M059J (cell line): ENCODE measurements around the gene C6orf52. TPM values are rescaled to one million over a fixed set of nuclear protein-coding genes. Genes with fewer than 3 reads are reported as not detected.
"Not testable (repeated sequence)": the region's sequence is repeated elsewhere in the genome, so short reads cannot be mapped to it uniquely, and the experiment has no call there.

Experiments used
- DNase-seq: peaks from one replicate; pipeline ENCODE4 v3.0.0-alpha.2; 2012; ENCODE audit warnings: low read depth
- total RNA-seq: library from RNA; depleted of rRNA; stranded (reverse); fragments of >200 nt; shearing (Covaris generic); gene quantifications from 2 replicates; pipeline ENCODE4 v1.2.3, GENCODE V29; 2014

The C6orf52 gene
- total RNA-seq, 1 experiment from 2014 or later = 0.32 TPM

GRCh38 chr6:10696655-10697054 is 2.2 kb upstream of the C6orf52 start:
- DNase-seq = no peak

DNA sequence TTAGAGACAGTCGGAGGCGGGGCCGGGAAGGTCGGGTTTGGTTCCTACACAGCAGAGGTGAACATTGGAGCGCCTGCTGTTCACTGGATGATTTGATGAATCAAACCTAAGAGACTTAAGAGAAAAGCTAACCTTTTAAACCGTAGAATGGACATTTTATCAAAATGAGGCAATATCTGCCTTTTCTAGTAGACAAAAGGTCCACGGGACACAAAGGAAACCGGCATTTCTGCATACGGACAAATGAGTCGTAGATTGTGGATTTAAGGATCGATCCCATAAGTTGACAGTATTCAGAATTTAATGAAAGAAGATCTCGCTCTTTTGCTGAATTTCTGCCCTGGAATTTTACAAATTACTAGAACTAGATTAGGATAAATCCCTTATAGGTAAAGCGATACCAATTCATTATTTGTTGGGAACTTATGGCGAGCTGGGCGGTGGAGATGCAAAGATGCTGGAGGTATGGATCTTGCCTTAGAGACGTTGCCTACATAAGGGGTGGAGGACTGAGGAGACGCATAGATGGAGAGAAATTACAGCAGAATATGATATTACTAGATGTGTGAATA is 756 bp upstream of the C6orf52 start:
- DNase-seq = peak; percentile 11

GRCh38 chr6:10692965-10693538 is 1.4 kb downstream of the C6orf52 start:
- no peak for DNase-seq

GRCh38 chr6:10690651-10691445 is 3.6 kb downstream of the C6orf52 start:
- no peak for DNase-seq

DNA sequence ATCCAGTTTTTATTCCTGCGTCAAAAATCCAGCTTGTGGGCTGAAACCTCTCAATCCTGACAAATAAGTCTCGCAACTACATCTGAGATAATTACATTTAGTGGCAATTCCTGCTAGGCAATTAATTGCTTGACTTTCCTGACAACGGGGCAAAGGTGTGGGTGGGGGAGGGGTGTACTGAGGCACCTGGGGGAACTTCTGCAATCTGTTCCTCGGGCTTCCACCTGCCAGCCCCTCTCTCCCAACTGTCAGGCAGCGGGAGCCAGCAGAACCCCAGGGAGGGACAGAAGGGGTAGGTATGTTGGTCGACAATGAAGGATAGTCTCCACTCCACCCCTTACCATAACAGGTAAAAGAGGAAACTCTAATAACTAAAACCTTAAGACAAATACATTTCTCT is 6.8 kb downstream of the C6orf52 start:
- no peak for DNase-seq

DNA sequence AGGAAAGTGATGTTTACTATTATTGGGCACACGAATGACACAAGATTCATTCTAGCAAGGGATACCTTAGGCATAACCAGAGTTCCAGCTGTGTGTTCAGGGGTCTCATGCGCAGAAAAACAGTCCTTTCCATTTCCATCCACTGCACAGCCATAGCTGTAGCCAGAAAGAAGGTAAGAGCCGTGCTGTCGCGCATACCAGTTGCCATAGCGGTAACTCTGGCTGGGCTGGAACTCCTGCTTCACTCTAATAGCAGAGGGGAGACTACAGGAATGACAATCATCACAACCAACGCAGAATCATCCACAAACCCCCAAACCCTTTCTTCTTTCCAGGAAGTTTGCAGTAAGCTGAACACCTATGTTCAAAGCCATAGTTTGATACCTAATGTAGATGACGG is 7.5 kb downstream of the C6orf52 start:
- DNase-seq = no peak

DNA sequence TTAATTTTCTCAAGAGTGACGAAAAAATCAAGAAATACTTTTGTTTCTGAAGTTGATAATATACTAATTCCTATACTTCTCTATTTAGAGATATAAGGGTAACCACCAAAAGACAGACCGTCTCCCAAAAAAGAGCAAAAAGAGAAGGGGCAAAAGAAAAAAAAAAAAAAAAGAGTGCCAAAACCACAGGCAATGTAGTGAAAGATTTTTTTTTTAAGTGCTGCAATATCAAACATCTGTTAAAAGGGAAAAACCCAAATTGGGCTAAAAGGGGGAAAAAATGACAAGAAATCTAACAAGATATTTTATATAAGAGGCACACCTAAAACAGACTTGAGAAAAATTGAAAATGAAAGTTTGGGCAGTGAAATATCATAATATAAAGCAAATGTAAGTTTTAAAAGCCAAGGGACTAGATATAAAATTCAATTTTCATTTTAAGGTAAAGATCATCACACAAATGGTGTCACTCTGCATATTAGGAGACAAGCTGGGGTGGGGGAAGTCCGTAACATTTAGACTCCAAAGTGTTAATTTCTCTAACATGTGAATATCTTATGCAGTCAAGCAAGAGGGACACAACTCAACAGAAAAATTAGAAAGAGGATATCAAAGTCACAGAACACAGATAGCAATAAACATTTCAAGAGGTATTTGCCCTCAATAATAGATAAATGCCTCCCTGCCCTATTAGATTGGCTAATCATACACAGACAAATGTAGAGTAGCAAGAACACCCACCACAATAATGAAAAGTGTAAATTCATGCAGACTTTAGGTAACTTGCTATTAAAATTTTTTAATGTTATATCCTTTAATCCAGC is 9.1 kb downstream of the C6orf52 start:
- DNase-seq = no peak

- DNase-seq = no peak
These were observed 9.8 kb downstream of the C6orf52 start for GRCh38 chr6:10684618-10685017.

- DNase-seq = no peak
These were observed 11.9 kb downstream of the C6orf52 start for GRCh38 chr6:10682355-10682988.

- DNase-seq = no peak
These were observed 12.6 kb downstream of the C6orf52 start for GRCh38 chr6:10681795-10682194.

GRCh38 chr6:10678456-10678855 is 16.0 kb downstream of the C6orf52 start:
- no peak for DNase-seq

- DNase-seq = no peak
These were observed 18.0 kb downstream of the C6orf52 start for GRCh38 chr6:10676403-10676802.

- no peak for DNase-seq
These were observed 26.1 kb downstream of the C6orf52 start for GRCh38 chr6:10668126-10668917.

DNA sequence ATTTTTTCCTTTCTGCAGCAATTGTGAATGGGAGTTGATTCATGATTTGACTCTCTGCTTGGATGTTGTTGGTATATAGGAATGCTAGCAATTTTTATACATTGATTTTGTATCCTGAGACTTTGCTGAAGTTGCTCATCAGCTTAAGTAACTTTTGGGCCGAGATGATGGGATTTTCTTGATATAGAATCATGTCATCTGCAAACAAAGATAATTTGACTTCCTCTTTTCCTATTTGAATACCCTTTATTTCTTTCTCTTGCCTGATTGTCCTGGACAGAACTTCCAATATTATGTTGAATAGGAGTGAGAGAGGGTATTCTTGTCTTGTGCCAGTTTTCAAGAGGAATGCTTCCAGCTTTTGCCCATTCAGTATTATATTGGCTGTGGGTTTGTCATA is 28.8 kb downstream of the C6orf52 start:
- DNase-seq = not testable (repeated sequence)

GRCh38 chr6:10662742-10663141 is 31.7 kb downstream of the C6orf52 start:
- DNase-seq = no peak

GRCh38 chr6:10662207-10662606 is 32.2 kb downstream of the C6orf52 start:
- DNase-seq = no peak

DNA sequence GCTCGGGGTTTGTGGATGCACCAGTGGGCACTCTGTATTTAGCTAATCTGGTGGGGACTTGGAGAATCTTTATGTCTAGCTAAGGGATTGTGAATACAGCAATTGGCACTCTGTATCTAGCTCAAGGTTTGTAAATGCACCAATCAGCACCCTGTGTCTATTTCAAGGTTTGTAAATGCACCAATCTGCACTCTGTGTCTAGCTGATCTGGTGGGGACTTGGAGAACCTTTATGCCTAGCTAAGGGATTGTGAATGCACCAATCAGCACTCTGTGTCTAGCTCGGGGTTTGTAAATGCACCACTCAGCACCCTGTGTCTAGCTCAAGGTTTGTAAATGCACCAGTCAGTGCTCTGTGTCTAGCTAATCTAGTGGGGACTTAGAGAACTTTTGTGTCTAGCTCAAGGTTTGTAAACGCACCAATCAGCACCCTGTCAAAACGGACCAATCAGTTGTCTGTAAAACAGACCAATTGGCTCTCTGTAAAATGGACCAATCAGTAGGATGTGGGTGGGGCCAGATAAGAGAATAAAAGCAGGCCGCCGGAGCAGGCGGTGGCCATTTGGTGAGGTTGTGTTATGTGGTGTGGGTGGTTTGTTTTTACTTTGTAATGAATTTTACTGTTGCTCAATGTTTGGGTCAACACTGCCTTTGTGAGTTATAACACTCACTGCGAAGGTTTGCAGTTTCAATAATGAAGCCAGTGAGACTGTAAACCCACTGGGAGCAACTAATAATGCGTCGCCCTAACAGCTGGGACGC is 33.8 kb downstream of the C6orf52 start:
- not testable (repeated sequence) for DNase-seq

DNA sequence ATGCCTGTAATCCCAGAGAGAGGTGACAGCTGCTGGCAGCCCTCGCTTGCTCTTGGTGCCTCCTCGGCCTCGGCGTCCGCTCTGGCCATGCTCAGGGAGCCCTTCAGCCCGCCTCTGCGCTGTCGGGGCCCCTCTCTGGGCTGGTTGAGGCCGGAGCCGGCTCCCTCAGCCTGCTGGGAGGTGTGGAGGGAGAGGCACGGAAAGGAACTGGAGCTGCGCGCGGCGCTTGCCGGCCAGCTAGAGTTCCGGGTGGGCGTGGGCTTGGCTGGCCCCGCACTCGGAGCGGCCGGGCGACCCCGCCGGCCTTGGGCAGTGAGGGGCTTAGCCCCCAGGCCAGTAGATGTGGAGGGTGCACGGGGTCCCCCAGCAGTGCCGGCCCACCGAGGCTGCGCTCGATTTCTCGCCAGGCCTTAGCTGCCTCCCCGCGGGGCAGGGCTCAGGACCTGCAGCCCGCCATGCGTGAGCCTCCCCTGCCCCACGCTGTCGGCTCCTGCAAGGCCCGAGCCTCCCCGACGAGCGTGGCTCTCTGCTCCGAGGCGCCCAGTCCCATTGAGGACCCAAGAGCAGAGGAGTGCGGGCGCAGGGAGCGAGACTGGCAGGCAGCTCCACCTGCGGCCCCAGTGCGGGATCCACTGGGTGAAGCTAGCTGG is 34.6 kb downstream of the C6orf52 start:
- DNase-seq = peak; percentile 39

DNA sequence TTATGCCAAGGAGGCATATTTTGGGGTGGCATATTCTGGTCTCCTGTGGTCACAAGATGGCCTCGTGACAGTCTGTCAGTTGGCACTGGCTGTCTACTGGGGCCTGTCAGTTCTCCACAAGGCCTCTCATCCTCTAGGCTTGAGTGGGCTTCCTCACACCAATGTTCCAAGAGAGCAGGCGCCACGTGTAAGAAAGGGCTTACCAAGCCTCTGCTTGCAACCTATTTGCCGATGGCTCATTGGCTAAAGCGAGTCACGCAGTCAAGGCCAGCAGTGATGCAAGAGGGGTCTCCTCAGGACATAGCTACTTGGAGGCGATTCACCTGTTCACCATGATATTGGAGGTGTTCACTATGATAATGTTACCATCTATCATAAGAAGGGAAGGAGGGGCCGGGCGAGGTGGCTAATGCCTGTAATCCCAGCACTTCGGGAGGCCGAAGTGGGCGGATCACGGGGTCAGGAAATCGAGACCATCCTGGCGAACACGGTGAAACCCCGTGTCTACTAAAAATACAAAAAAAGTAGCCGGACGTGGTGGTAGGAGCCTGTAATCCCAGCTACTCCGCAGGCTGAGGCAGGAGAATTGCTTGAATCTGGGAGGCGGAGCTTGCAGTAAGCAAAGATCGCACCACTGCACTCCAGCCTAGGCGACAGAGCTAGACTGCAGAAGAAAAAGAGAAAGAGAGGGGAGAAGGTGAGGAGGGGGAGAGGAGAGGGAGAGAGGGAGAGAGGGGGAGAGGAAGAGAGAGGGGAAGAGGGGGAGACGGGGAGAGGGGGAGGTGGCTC is 35.3 kb downstream of the C6orf52 start:
- DNase-seq = peak; percentile 6
